Coronary artery (tissue), 2 donors: ENCODE measurements around the gene UPK1A.
A peak's percentile ranks its signal among the peaks of the same experiment; 100 is the strongest.

Experiments used
- DNase-seq: peaks from one replicate; pipeline ENCODE4 v3.0.0-alpha.2; 2017; ENCODE audit warnings: low spot score
- H3K27ac ChIP-seq, 2 donors: fragments of 200-600 bp; sonication (generic); one replicate each; pipeline ENCODE4 v1.5.1; 2016 to 2019
- H3K4me3 ChIP-seq: fragments of 200-600 bp; sonication (generic); 2 replicates; pipeline ENCODE4 v1.5.1; 2016; ENCODE audit warnings: mild to moderate bottlenecking, moderate library complexity
- TF ChIP-seq, protein P1 (sequence below): fragments of 200-600 bp; sonication (generic); IDR thresholded peaks from one replicate; pipeline ENCODE4 v1.5.1; 2019; ENCODE audit warnings: antibody characterized with exemption

The UPK1A gene

DNA sequence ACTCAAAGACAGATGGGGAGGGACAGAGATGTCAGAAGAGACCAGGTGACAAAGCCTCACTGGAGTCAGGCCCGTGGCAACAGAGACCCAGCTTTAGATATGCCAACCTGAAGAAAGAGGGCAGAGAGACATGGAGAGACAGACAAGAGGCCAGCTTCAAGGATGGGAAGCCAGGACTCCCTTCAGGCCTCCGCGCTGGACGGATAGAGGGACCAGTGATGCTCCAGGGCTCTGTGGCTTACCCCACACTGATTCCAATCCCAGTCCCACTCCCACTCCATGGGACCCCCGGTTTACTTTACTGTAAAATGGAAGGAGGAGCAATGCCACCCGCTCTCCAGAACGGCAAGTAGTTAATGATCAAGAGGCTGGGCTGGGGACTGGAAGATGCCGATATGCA is 26.5 kb upstream of the UPK1A start:
- Histone ChIP-seq H3K27ac (no peak overlapping the region), H3K4me3 (no peak overlapping the region)
- DNase-seq, result no peak
- TF ChIP-seq, protein P1, sequence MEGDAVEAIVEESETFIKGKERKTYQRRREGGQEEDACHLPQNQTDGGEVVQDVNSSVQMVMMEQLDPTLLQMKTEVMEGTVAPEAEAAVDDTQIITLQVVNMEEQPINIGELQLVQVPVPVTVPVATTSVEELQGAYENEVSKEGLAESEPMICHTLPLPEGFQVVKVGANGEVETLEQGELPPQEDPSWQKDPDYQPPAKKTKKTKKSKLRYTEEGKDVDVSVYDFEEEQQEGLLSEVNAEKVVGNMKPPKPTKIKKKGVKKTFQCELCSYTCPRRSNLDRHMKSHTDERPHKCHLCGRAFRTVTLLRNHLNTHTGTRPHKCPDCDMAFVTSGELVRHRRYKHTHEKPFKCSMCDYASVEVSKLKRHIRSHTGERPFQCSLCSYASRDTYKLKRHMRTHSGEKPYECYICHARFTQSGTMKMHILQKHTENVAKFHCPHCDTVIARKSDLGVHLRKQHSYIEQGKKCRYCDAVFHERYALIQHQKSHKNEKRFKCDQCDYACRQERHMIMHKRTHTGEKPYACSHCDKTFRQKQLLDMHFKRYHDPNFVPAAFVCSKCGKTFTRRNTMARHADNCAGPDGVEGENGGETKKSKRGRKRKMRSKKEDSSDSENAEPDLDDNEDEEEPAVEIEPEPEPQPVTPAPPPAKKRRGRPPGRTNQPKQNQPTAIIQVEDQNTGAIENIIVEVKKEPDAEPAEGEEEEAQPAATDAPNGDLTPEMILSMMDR, result no peak

DNA sequence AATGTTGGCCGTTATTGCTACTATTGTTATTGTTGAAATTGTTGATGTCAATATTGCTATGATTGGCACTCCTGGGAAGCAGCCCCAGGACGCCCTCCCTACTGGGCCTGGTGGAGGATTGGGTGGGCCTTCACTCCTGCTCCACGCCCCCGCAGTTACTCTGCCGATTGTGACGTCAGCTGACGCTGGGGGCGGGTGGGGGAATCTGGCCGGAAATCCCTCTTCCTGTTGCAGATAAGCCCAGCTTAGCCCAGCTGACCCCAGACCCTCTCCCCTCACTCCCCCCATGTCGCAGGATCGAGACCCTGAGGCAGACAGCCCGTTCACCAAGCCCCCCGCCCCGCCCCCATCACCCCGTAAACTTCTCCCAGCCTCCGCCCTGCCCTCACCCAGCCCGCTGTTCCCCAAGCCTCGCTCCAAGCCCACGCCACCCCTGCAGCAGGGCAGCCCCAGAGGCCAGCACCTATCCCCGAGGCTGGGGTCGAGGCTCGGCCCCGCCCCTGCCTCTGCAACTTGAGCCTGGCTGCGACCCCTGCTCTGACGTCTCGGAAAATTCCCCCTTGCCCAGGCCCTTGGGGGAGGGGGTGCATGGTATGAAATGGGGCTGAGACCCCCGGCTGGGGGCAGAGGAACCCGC is 24.7 kb upstream of the UPK1A start, which contains the start of gene ETV2:
Gene ETV2, plus strand, starts transcription at position 231 of the 637 bp plus-strand sequence. CDS start 716 bp downstream, outside the sequence.
- DNase-seq, result no peak
- TF ChIP-seq, protein P1, result no peak
- peak within 1 kb of the TSS; percentile 30 for H3K4me3 ChIP-seq
- H3K27ac ChIP-seq, result no peak within 1 kb of the TSS

DNA sequence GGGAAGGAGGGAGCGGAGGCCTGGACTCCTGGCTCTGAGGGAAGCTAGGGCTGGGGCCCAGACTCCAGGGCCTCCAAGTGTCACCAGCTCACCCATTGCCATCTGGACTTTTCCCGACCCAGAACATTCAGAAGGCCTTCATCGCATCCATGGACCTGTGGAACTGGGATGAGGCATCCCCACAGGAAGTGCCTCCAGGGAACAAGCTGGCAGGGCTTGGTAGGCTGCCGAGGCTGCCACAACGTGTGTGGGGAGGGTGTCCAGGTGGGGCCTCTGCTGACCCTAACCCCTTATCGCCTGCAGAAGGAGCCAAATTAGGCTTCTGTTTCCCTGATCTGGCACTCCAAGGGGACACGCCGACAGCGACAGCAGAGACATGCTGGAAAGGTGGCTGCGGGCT is 24.0 kb upstream of the UPK1A start:
- no peak for DNase-seq
- Histone ChIP-seq H3K27ac (no peak overlapping the region), H3K4me3 (no peak overlapping the region)
- TF ChIP-seq, protein P1, result no peak

DNA sequence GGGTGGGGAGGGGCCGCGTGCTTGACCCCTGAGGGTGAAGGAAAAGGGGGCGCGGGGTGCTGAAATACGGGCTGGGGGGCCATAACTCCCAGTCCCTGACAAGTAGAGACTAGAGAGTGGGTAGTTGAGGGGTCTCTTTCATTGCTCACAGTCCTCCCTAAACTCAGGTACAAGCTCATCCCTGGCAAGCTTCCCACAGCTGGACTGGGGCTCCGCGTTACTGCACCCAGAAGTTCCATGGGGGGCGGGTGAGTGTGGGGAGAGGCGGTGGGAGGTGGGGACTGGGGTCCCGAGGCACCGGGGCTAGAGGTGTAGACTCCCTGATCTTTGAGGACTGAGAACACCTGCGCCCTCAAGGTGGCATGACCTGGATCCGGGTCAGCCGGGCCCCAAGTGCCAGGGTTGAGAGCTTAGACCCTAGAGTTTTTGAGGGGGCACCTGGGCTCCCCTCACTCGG is 23.5 kb upstream of the UPK1A start:
- DNase-seq, result no peak
- H3K4me3 ChIP-seq, result peak overlapping the region; percentile 90
- H3K27ac ChIP-seq, result peak overlapping the region; percentile 81 to 95
- TF ChIP-seq, protein P1, result no peak

DNA sequence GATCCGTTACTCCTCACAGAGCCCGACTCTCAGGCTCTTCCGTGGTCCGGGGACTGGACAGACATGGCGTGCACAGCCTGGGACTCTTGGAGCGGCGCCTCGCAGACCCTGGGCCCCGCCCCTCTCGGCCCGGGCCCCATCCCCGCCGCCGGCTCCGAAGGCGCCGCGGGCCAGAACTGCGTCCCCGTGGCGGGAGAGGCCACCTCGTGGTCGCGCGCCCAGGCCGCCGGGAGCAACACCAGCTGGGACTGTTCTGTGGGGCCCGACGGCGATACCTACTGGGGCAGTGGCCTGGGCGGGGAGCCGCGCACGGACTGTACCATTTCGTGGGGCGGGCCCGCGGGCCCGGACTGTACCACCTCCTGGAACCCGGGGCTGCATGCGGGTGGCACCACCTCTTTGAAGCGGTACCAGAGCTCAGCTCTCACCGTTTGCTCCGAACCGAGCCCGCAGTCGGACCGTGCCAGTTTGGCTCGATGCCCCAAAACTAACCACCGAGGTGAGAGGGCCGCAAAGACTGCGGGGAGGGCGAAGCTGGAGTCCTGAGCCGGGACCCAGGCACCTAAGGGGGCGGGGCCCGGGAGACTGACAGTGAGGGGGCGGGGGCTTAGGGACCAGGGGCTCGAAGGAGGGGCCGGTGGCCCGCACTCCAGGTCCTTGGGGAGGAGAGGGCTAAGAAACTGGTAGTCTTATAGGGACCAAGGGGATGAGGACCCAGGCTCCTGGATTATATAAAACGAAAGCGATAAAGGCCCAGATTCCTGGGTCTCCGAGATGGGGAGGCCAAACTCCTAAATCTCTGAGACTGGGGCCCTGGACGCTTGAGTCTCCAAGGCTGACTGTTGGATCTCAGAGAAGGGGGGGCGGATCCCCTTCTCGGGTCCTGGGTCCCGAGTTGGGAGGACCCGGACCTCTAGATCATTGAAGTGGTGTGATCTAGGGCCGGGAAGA is 22.8 kb upstream of the UPK1A start:
- peak overlapping the region; percentile 81 to 95 for H3K27ac ChIP-seq
- TF ChIP-seq, protein P1, result no peak
- DNase-seq, result peak; percentile 89
- peak overlapping the region; percentile 90 for H3K4me3 ChIP-seq

DNA sequence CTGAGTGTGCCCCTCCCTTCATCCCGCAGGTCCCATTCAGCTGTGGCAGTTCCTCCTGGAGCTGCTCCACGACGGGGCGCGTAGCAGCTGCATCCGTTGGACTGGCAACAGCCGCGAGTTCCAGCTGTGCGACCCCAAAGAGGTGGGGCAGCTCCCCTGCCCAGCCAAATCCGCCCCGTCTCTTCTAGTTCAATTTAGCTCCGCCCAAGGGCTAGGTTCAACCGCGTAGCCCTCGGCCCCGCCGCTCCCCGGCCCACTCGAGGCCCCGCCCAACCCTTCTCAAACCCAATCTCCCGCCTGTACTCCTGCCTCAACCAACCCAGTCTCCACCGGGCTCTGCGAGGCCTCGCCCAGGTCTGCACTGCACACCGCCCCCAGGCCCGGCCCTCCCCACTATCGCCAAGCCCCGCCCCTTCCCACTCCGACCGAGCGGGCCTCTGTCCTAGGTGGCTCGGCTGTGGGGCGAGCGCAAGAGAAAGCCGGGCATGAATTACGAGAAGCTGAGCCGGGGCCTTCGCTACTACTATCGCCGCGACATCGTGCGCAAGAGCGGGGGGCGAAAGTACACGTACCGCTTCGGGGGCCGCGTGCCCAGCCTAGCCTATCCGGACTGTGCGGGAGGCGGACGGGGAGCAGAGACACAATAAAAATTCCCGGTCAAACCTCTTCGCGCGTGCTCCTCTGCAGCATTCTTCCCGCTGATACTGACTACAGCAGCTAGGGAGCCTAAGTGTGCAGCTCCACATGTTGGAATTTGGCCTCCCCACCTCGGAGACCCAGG is 21.9 kb upstream of the UPK1A start:
- Histone ChIP-seq H3K4me3 (peak overlapping the region; percentile 90), H3K27ac (peak overlapping the region; percentile 81 to 95)
- TF ChIP-seq, protein P1, result no peak
- DNase-seq, result peak; percentile 98
